GM18861 (cell line): ENCODE data around the gene AXDND1.
A peak's percentile ranks its signal among the peaks of the same experiment; 100 is the strongest.
"Not testable (repeated sequence)": the region's sequence is repeated elsewhere in the genome, so short reads cannot be mapped to it uniquely, and the experiment has no call there.

Source experiments
- ATAC-seq: cut with Tn5 transposase; IDR thresholded peaks from one replicate; pipeline ENCODE4 v1.9.1; 2021; ENCODE audit not compliant: unreplicated experiment

AXDND1 gene

DNA sequence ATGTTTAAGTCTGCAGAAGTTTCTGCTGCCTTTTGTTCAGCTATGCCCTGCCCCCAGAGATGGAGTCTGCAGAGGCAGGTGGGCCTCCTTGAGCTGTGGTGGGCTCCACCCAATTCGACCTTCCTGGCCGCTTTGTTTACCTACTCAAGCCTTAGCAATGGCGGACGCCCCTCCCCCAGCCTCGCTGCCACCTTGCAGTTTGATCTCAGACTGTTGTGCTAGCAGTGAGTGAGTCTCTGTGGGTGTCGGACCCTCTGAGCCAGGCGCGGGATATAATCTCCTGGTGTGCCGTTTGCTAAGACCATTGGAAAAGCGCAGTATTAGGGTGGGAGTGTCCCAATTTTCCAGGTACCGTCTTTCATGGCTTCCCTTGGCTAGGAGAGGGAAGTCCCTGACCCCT is 99.9 kb downstream of the AXDND1 start:
- ATAC-seq: not testable (repeated sequence)

DNA sequence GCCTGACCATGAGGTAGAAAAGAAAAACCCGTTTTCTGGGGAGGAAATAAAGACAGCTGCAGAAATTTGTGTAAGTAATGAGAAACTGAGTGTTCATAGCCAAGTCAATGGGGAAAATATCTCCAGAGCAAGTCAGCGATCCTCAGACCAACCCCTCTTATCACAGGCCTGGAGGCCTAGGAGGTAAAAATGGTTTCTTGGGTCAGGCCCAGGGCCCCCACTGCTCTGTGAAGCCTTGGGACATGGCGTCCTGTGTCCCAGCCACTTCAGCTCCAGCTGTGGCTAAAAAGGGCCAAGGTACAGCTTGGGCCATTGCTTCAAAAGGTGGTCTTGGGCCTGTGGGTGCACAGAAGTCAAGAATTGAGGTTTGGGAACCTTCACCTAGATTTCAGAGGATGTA is 108.9 kb downstream of the AXDND1 start:
- ATAC-seq: no peak

GRCh38 chr1:179476484-179476883 is 110.7 kb downstream of the AXDND1 start:
- ATAC-seq: no peak

DNA sequence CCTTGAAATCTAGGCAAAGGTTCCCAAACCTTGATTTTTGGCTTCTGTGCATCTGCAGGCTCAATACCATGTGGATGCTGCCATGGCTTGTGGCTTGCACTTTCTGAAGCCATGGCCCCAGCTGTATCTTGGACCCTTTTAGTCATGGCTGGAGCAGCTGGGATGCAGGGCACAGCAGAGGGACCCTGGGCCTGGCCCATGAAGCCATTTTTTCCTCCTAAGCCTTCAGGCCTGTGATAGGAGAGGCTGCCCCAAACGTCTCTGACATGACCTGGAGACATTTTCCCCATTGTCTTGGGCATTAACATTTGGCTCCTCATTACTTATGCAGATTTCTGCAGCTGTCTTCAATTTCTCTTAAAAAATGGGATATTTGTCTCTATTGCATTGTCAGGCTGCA is 112.6 kb downstream of the AXDND1 start:
- ATAC-seq: no peak

DNA sequence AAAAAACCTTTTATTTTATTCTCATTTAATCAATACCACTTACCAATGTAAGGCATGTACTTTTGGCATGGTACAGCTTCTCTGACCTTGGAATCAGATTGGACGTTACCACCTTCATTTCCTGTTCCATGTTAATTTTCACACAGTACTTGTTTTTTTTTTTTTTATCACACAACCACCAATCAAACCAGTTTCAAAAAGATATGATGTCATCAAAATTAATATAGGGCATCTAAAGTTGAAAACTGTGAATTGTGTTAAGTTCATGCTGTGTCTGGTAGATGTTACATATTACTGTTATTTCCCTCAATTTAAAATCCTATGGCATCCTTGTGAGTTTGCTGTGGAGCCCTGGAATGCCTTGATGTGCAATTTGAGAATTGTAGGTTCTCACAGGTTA is 124.8 kb downstream of the AXDND1 start:
- no peak for ATAC-seq

GRCh38 chr1:179493323-179493722 is 127.6 kb downstream of the AXDND1 start:
- ATAC-seq: no peak

DNA sequence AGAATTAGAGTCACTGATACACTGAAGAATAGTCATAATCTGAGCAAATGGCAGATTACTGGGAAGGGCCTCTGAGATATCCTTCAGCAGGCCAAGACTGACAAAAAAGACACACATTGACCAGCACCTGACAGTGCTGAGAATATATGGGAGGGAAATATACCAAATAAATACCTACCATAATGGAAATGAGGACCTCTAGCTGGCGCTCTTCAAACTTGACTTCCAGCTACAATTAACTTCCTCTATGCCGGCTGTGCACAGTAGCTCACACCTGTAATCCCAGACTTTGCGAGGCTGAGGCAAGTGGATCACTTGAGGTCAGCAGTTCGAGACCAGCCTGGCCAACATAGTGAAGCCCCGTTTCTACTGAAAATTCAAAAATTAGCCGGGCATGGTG is 140.4 kb downstream of the AXDND1 start:
- no peak for ATAC-seq

DNA sequence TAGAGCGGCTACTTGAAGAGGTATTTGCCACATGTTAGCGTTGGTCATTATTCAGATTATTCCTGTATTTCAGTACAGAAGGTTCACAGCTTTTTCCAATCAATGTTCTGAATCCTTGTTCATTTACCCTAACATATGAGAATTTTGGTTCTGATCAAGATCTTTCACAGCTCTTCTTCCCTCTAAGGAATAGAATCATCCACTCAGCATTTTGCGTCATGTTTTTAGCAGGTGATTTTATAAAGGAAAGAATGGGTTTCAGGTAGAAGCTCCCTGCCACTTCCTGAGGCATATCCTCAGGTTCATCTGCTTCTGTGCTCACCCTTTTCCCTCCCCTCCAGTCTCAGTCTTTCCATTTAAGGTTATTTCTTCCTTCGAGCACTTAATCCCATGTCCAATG is 143.6 kb downstream of the AXDND1 start:
- ATAC-seq: no peak

DNA sequence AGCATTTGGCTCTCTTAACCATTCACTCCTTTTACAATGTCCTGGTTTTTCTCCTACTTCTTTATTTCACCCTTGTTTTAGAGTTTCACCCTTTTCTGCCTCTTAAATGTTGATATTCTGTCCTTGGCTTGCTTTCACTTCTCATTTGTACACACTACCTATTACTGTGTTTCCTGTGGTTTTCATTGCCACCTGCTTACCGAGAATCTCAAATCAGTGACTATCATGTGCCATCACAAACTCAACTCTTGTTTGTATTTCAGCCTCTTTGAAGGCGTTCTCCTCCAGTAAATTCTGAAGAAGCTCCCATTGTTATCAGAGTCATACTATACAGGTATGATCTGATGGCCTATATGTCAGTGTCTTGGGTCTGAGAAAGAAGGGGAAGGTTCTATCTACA is 144.3 kb downstream of the AXDND1 start:
- peak; percentile 89 for ATAC-seq

DNA sequence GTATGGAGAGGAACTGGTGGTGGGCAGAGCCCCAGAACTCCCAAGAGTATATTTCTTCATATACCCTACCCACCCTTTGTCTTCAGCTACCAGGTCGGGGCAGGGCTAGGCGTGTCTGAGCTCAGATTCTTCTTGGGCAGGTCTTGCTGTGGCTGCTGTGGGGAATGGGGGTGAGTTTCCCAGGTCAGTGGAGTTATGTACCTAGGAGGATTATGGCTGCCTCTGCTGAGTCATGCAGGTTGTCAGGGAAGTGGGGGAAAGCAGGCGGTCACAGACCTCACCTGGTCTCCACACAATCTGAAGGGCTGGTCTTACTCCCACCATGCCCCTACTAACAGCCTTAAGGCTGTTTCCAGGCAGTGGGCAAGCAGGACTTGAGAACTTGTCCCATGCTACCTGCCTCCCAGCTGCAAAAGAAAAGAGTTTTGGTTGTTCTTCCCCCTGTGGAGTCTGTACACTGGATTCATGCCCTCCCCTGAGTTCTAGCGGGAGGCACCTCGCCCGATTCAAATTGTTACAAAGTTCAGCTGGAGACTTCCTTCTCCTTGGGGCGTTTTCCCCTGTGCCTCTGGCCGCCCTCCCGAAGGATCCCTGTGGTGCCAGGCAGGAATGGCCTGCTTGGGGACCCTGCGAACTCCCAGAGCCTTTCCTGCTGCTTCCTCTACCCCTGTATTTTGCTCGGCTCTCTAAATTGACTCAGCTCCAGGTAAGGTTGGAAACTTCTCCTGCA is 151.4 kb downstream of the AXDND1 start:
- no peak for ATAC-seq

DNA sequence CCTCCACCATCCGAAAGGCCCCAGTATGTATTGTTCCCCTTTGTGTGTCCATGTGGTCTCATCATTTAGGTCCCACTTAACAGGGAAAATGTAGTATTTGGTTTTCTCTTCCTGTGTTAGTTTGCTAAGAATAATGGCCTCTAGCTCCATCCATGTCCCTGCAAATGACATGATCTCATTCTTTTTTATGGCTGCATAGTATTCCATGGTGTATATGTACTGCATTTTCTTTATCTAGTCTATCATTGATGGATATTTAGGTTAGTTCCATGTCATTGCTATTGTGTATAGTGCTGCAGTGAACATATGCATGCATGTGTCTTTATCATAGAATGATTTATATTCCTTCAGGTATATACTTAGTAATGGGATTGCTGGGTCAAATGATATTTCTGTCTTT is 152.8 kb downstream of the AXDND1 start:
- ATAC-seq: not testable (repeated sequence)

DNA sequence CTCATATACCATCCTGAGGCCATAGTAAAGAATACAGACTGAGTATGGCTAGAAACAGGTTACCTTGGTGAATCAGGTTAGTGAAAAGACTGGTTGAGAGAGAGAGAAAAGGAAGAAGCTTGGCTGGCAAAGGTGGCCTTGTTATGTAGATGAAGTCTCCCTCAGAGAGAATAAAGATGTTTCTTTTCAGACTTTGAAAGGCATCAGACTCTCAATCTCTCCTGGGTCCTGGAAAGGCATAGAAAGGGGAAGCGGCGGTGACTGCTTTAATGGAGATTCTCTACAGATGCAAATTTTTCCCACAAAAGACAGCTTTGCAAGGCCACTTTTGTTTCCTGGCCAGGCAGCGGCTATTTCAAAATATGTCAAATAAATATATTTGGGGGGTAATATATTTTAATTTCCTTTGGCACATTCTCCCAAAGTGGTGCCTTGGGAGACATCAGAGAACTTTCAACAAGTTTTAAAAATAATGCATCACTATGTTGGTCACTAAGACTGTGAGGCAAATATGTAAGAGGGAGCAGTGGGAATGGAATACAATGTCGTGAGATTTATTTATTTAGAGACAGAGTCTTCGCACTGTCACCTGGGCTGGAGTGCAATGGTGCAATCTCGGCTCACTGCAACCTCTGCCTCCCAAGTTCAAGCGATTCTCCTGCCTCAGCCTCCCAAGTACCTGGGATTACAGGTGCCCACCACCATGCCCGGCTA is 163.9 kb downstream of the AXDND1 start:
- no peak for ATAC-seq

DNA sequence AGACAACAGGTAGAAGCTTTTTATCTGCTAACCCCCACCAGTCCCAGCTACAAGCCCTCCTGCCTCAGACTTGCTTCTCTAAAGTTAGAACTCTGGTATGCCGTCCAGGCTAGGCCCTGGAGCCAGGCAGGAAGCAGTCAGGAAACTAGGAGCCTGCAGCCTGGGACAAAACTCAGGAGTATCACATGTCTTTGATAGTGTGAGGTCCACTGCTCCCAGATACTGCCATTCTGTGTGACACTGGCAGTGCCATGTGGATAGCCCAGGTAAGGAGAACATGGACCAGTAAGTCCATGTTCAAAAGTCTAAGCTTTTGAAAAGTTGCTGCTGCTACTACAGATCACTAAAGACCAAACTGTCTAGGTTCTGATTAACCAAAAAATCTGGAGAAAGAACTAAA is 164.6 kb downstream of the AXDND1 start:
- ATAC-seq: no peak

DNA sequence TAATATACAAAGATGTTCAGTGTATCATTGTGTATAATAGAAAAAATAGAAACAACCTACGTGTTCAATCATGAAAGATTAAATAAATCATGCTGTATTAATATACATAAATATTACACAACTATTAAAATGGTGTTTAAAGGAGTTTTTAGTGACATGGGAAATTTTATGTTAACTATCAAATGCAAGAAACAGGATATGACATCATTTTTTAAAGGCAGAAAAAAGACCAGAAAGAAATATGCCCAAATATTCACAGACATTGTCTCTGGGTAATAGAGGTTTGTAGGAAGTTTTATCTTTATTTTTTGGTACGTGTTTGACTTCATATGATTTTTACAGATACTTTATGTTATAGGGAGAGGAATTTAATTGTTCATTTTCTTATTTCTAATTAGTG is 176.0 kb downstream of the AXDND1 start:
- no peak for ATAC-seq

- ATAC-seq: no peak
Measured at GRCh38 chr1:179545321-179545720, 179.6 kb downstream of the AXDND1 start.

- no peak for ATAC-seq
Measured at GRCh38 chr1:179547021-179547535, 181.3 kb downstream of the AXDND1 start.

GRCh38 chr1:179548666-179549367 is 183.0 kb downstream of the AXDND1 start:
- ATAC-seq: no peak

- no peak for ATAC-seq
Measured at GRCh38 chr1:179549368-179549700, 183.6 kb downstream of the AXDND1 start.

GRCh38 chr1:179550746-179551682 is 185.2 kb downstream of the AXDND1 start:
- peak; percentile 87 for ATAC-seq

DNA sequence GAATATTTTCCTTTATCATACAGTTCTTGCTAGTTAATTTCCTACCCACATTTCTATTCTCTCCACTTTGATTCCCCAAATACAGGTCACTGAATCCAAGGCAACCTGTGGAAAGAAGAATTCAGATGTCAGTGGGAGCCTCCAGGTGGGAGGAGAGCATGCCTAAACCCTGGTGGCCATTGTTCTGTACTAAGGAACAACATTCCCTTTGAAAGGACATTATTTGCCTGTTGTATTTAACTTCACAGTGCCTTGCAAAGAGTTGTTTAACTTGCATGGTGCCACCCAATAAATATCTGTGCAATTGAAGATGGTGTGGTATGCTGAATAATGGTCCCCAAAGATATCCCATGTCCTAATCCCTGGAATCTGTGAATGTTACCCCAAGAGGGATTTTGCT is 188.7 kb downstream of the AXDND1 start:
- no peak for ATAC-seq

- ATAC-seq: no peak
Measured at GRCh38 chr1:179558078-179558477, 192.3 kb downstream of the AXDND1 start.
